Mesothelial cell of epicardium (in vitro differentiated cells): ENCODE measurements around the gene PLXNC1. TPM values are rescaled to one million over a fixed set of nuclear protein-coding genes. Genes with fewer than 3 reads are reported as not detected.

Source experiments
- DNase-seq, 2 experiments: peaks; one replicate each; pipeline ENCODE4 v3.0.0; 2021; ENCODE audit warnings: low spot score in 2 of 2; ENCODE audit not compliant: unreplicated experiment in 2 of 2
- H3K27ac Mint-ChIP-seq: 2 replicates; pipeline ENCODE4 v1.8.0; 2021; ENCODE audit warnings: mixed read lengths
- H3K27me3 Mint-ChIP-seq: 2 replicates; pipeline ENCODE4 v1.8.0; 2021; ENCODE audit warnings: low read depth, mixed read lengths
- H3K36me3 Mint-ChIP-seq: 2 replicates; pipeline ENCODE4 v1.8.0; 2021; ENCODE audit warnings: mixed read lengths
- H3K4me1 Mint-ChIP-seq: 2 replicates; pipeline ENCODE4 v1.8.0; 2021; ENCODE audit warnings: mixed read lengths
- H3K4me3 Mint-ChIP-seq: 2 replicates; pipeline ENCODE4 v1.8.0; 2021; ENCODE audit warnings: mild to moderate bottlenecking, moderate library complexity, mixed read lengths
- H3K9me3 Mint-ChIP-seq: 2 replicates; pipeline ENCODE4 v1.8.0; 2021; ENCODE audit warnings: mixed read lengths
- CTCF ChIP-seq: fragments of 200-600 bp; sonication (generic); IDR thresholded peaks from one replicate; pipeline ENCODE4 v1.5.0; 2021; ENCODE audit warnings: antibody characterized with exemption; ENCODE audit not compliant: unreplicated experiment
- total RNA-seq: library from RNA; stranded (reverse); gene quantifications from 3 replicates; pipeline ENCODE4 v1.2.1, GENCODE V29; 2021

The PLXNC1 gene
- total RNA-seq, 1 donor from 2014 or later: 3.4 TPM

GRCh38 chr12:94267537-94267872, 119.1 kb downstream of the PLXNC1 start:
- Mint-ChIP-seq H3K4me3 (no peak overlapping the region), H3K27ac (peak overlapping the region; percentile 94), H3K27me3 (peaks cover 10% of the 10 kb centered on the region), H3K4me1 (peaks cover 69% of the 10 kb centered on the region), H3K36me3 (no peaks in the 10 kb centered on the region), H3K9me3 (no peaks in the 10 kb centered on the region)
- TF ChIP-seq CTCF: no peak
- DNase-seq: no peak

- H3K36me3 Mint-ChIP-seq: no peaks in the 10 kb centered on the region
- H3K27me3 Mint-ChIP-seq: peaks cover 11% of the 10 kb centered on the region
- H3K4me1 Mint-ChIP-seq: peaks cover 64% of the 10 kb centered on the region
- peak overlapping the region; percentile 64 for H3K27ac Mint-ChIP-seq
- no peaks in the 10 kb centered on the region for H3K9me3 Mint-ChIP-seq
- no peak overlapping the region for H3K4me3 Mint-ChIP-seq
- no peak for TF ChIP-seq CTCF
- DNase-seq: no peak
Measured at GRCh38 chr12:94267921-94268471, 119.6 kb downstream of the PLXNC1 start.

GRCh38 chr12:94269316-94269999, 121.1 kb downstream of the PLXNC1 start:
- H3K9me3 Mint-ChIP-seq: no peaks in the 10 kb centered on the region
- DNase-seq: no peak
- TF ChIP-seq CTCF: no peak
- H3K4me3 Mint-ChIP-seq: no peak overlapping the region
- H3K27me3 Mint-ChIP-seq: peaks cover 11% of the 10 kb centered on the region
- H3K27ac Mint-ChIP-seq: no peak overlapping the region
- peaks cover 52% of the 10 kb centered on the region for H3K4me1 Mint-ChIP-seq
- H3K36me3 Mint-ChIP-seq: no peaks in the 10 kb centered on the region

- H3K27ac Mint-ChIP-seq: no peak overlapping the region
- peaks cover 36% of the 10 kb centered on the region for H3K4me1 Mint-ChIP-seq
- H3K27me3 Mint-ChIP-seq: peaks cover 7% of the 10 kb centered on the region
- H3K36me3 Mint-ChIP-seq: no peaks in the 10 kb centered on the region
- H3K9me3 Mint-ChIP-seq: no peaks in the 10 kb centered on the region
- TF ChIP-seq CTCF: no peak
- no peak for DNase-seq
- no peak overlapping the region for H3K4me3 Mint-ChIP-seq
Measured at GRCh38 chr12:94271351-94271750, 123.0 kb downstream of the PLXNC1 start.

GRCh38 chr12:94272280-94272679, 123.9 kb downstream of the PLXNC1 start:
- Mint-ChIP-seq H3K4me1 (peaks cover 29% of the 10 kb centered on the region), H3K36me3 (no peaks in the 10 kb centered on the region), H3K4me3 (no peak overlapping the region), H3K9me3 (no peaks in the 10 kb centered on the region), H3K27me3 (peaks cover 7% of the 10 kb centered on the region), H3K27ac (no peak overlapping the region)
- no peak for TF ChIP-seq CTCF
- no peak for DNase-seq
